ENCODE data around the gene CRYBG3. TPM values are rescaled to one million over a fixed set of nuclear protein-coding genes. Genes with fewer than 3 reads are reported as not detected.

Gene CRYBG3
- total RNA-seq, 2 donors from 2014 or later: 1.3 to 10.6 TPM

DNA sequence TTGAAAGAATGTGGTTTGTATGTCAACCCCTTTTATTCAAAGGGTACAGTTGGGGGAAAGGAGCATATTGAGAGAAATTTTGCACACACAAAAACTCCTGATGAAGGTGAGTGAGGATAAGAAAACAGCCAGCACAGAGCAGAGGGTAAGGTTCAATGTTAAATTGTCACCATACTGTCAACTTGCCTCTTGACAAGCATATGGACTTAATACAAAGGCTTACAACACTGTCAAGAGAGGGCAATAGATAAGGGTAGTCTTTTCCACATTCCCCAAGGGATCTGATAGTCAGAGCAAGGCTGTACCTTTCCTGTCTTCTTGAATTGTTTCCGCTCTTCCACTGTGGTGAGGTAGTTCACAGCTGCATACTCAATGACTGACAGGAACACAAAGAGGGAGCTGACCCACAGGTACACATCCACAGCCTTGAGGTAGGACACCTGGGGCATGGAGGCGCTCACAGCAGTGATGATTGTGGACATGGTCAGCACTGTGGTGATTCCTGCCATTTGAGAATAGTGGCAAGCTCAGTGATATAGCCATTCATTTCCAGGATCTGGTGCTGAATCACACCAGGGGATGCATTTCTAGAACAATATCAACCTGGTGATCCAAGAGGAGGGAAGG lies 170.8 kb downstream of the CRYBG3 start:
- Mint-ChIP-seq H3K27ac (no peak overlapping the region), H3K9me3 (peaks cover 5 to 6% of the 10 kb centered on the region in 2 donors), H3K36me3 (no peaks in the 10 kb centered on the region)
- ATAC-seq (no peak), DNase-seq (ENCODE audit: low spot score in 2 of 2) (no peak)

DNA sequence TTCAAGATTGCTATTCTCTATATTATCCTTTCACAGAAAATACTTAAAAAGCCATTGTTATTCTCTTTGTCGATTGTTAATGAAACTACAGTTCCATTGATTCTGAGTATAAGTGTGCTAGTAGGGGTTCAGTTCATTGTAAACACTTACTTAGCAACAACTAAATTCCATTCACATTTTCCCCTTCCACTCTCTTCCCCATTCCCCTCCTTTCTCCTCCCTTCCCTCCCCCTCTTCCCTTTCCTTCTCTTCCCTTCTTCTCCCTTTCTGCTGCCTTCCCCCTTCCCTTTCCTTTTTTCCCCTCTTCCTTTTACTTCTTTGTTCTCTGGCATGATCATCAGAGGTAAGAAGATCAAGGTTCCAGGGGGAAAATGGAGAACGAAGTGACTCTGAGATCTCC lies 171.7 kb downstream of the CRYBG3 start:
- DNase-seq (ENCODE audit: low spot score in 2 of 2): no peak
- H3K36me3 Mint-ChIP-seq: no peaks in the 10 kb centered on the region
- H3K9me3 Mint-ChIP-seq: peaks cover under 1 to 2% of the 10 kb centered on the region in 2 donors
- ATAC-seq: no peak
- no peak overlapping the region for H3K27ac Mint-ChIP-seq

DNA sequence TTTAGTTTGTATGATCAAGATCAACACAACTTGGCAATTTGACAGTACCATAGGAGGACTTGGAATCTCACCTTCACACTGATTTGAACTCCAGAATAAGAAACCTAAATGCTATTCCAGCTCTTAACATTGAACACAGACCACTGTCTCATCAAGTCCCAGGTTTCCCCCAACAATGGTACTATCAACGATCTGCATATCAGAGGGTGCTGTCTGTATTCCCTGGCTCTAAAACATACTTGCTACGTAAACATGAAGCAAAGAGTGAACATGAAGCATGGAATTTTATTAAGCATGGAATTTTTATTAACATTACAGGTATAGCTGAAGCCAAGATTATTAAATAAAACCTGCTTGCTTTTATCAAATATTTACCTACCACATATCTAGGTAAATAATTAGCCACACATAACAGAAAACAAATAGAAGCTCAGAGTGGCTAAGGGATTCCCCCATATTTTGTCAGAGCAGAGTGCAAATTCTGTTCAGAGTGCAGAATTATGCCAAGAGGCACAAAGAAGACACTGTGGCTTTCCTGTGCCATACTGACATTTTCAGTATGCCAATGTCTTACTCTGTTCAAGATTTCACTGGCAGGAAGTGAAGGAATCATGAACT lies 172.6 kb downstream of the CRYBG3 start:
- no peak for DNase-seq (ENCODE audit: low spot score in 2 of 2)
- no peak overlapping the region for H3K27ac Mint-ChIP-seq
- ATAC-seq: no peak
- no peaks in the 10 kb centered on the region for H3K36me3 Mint-ChIP-seq
- no peaks in the 10 kb centered on the region for H3K9me3 Mint-ChIP-seq

Other genes with a start within 250 kb of the CRYBG3 start
- 1 to 10 TPM; 1.9 to 5.5 TPM for gene ARL6, start 57.3 kb upstream of the CRYBG3 start, total RNA-seq
- gene RIOX2, start 150.4 kb downstream of the CRYBG3 start, total RNA-seq: 10 to 100 TPM in 1 of 2 donors, 1 to 10 TPM in 1; 9.3 to 38.9 TPM
- not detected for gene GABRR3, start 213.3 kb downstream of the CRYBG3 start, total RNA-seq